HEK293 (cell line): Measurements from ENCODE around the gene ANGPTL2.
A peak's percentile ranks its signal among the peaks of the same experiment; 100 is the strongest.

Source experiments
- BCL11B ChIP-seq: fragments of 450-650 bp; formaldehyde crosslinking; IDR thresholded peaks from 2 replicates; pipeline ENCODE4 v1.5.1; 2016; ENCODE audit warnings: low read depth, missing biosample characterization, missing genetic modification characterization
- GFI1B ChIP-seq: fragments of 450-650 bp; formaldehyde crosslinking; IDR thresholded peaks from 2 replicates; pipeline ENCODE4 v1.5.1; 2016; ENCODE audit warnings: missing biosample characterization, missing genetic modification characterization
- HIC1 ChIP-seq: fragments of 450-650 bp; formaldehyde crosslinking; IDR thresholded peaks from 2 replicates; pipeline ENCODE4 v1.5.1; 2016; ENCODE audit warnings: missing biosample characterization, missing genetic modification characterization
- HOXD13 ChIP-seq: sonication (generic); formaldehyde crosslinking; IDR thresholded peaks from 2 replicates; pipeline ENCODE4 v1.8.0; 2022; ENCODE audit warnings: missing genetic modification reagents, borderline replicate concordance
- IKZF3 ChIP-seq: fragments of 450-650 bp; IDR thresholded peaks from 2 replicates; pipeline ENCODE4 v1.5.0; 2018; ENCODE audit warnings: missing biosample characterization, mild to moderate bottlenecking, missing genetic modification characterization, moderate library complexity
- KLF8 ChIP-seq: fragments of 450-650 bp; formaldehyde crosslinking; IDR thresholded peaks from 2 replicates; pipeline ENCODE4 v1.5.1; 2016; ENCODE audit warnings: missing biosample characterization, missing genetic modification characterization
- KLF9 ChIP-seq: fragments of 450-650 bp; formaldehyde crosslinking; IDR thresholded peaks from 2 replicates; pipeline ENCODE4 v1.5.1; 2016; ENCODE audit warnings: missing biosample characterization, missing genetic modification characterization, low read depth
- TSHZ1 ChIP-seq: fragments of 450-650 bp; formaldehyde crosslinking; IDR thresholded peaks from 2 replicates; pipeline ENCODE4 v1.5.1; 2016; ENCODE audit warnings: missing biosample characterization, missing genetic modification characterization, borderline replicate concordance
- YY1 ChIP-seq: fragments of 450-650 bp; formaldehyde crosslinking; IDR thresholded peaks from 2 replicates; pipeline ENCODE4 v1.5.1; 2018; ENCODE audit warnings: missing biosample characterization, missing genetic modification characterization
- ZBTB1 ChIP-seq: fragments of 450-650 bp; formaldehyde crosslinking; IDR thresholded peaks from 2 replicates; pipeline ENCODE4 v1.5.1; 2016; ENCODE audit warnings: missing biosample characterization, missing genetic modification characterization
- ZBTB21 ChIP-seq: fragments of 450-650 bp; formaldehyde crosslinking; IDR thresholded peaks from 2 replicates; pipeline ENCODE4 v1.5.1; 2017; ENCODE audit warnings: missing biosample characterization, missing genetic modification characterization
- ZFP37 ChIP-seq: fragments of 450-650 bp; formaldehyde crosslinking; IDR thresholded peaks from 2 replicates; pipeline ENCODE4 v1.5.1; 2016; ENCODE audit warnings: missing biosample characterization, missing genetic modification characterization
- ZIC2 ChIP-seq: fragments of 450-650 bp; formaldehyde crosslinking; IDR thresholded peaks from 2 replicates; pipeline ENCODE4 v1.5.1; 2016; ENCODE audit warnings: missing biosample characterization, missing genetic modification characterization
- ZNF114 ChIP-seq: fragments of 450-650 bp; formaldehyde crosslinking; IDR thresholded peaks from 2 replicates; pipeline ENCODE4 v1.5.0; 2017; ENCODE audit warnings: missing biosample characterization, missing genetic modification characterization
- ZNF138 ChIP-seq: fragments of 450-650 bp; formaldehyde crosslinking; IDR thresholded peaks from 2 replicates; pipeline ENCODE4 v1.5.1; 2016; ENCODE audit warnings: missing biosample characterization, missing genetic modification characterization, borderline replicate concordance
- ZNF2 ChIP-seq: fragments of 450-650 bp; formaldehyde crosslinking; IDR thresholded peaks from 2 replicates; pipeline ENCODE4 v1.5.1; 2016; ENCODE audit warnings: missing biosample characterization, missing genetic modification characterization
- ZNF221 ChIP-seq: fragments of 450-650 bp; formaldehyde crosslinking; IDR thresholded peaks from 2 replicates; pipeline ENCODE4 v1.5.1; 2017; ENCODE audit warnings: missing biosample characterization, missing genetic modification characterization, borderline replicate concordance
- ZNF223 ChIP-seq: fragments of 450-650 bp; formaldehyde crosslinking; IDR thresholded peaks from 2 replicates; pipeline ENCODE4 v1.5.1; 2016; ENCODE audit warnings: missing biosample characterization, missing genetic modification characterization
- ZNF248 ChIP-seq: fragments of 450-650 bp; formaldehyde crosslinking; IDR thresholded peaks from 2 replicates; pipeline ENCODE4 v1.5.1; 2017; ENCODE audit warnings: missing biosample characterization, missing genetic modification characterization
- ZNF280C ChIP-seq: fragments of 450-650 bp; formaldehyde crosslinking; IDR thresholded peaks from 2 replicates; pipeline ENCODE4 v1.5.1; 2016; ENCODE audit warnings: missing biosample characterization, missing genetic modification characterization
- ZNF37A ChIP-seq: fragments of 450-650 bp; IDR thresholded peaks from 2 replicates; pipeline ENCODE4 v1.5.1; 2018; ENCODE audit warnings: missing biosample characterization, missing genetic modification characterization
- ZNF394 ChIP-seq: fragments of 450-650 bp; formaldehyde crosslinking; IDR thresholded peaks from 2 replicates; pipeline ENCODE4 v1.5.1; 2016; ENCODE audit warnings: missing biosample characterization, missing genetic modification characterization, mild to moderate bottlenecking, moderate library complexity, borderline replicate concordance
- ZNF600 ChIP-seq: fragments of 450-650 bp; formaldehyde crosslinking; IDR thresholded peaks from 2 replicates; pipeline ENCODE4 v1.5.1; 2016; ENCODE audit warnings: missing biosample characterization, missing genetic modification characterization
- ZNF658 ChIP-seq: fragments of 450-650 bp; formaldehyde crosslinking; IDR thresholded peaks from 2 replicates; pipeline ENCODE4; 2016; ENCODE audit warnings: missing biosample characterization, missing genetic modification characterization
- ZNF670 ChIP-seq: fragments of 450-650 bp; formaldehyde crosslinking; IDR thresholded peaks from 2 replicates; pipeline ENCODE4 v1.5.1; 2016; ENCODE audit warnings: missing biosample characterization, missing genetic modification characterization, low read depth
- ZNF777 ChIP-seq: fragments of 450-650 bp; formaldehyde crosslinking; IDR thresholded peaks from 2 replicates; pipeline ENCODE4 v1.5.1; 2017; ENCODE audit warnings: missing biosample characterization, missing genetic modification characterization, borderline replicate concordance
- ZNF843 ChIP-seq: fragments of 450-650 bp; formaldehyde crosslinking; IDR thresholded peaks from 2 replicates; pipeline ENCODE4 v1.5.1; 2016; ENCODE audit warnings: missing biosample characterization, missing genetic modification characterization
- ZSCAN18 ChIP-seq: fragments of 450-650 bp; formaldehyde crosslinking; IDR thresholded peaks from 2 replicates; pipeline ENCODE4 v1.5.1; 2016; ENCODE audit warnings: missing biosample characterization, missing genetic modification characterization
- ZSCAN4 ChIP-seq: fragments of 450-650 bp; formaldehyde crosslinking; IDR thresholded peaks from 2 replicates; pipeline ENCODE4 v1.5.1; 2017; ENCODE audit warnings: missing biosample characterization, missing genetic modification characterization

ANGPTL2 gene

GRCh38 chr9:127122176-127123063, at the start of gene ANGPTL2 (continued):
- TF ChIP-seq BCL11B (no peak), KLF9 (tag by site-specific recombination) (peak; percentile 55; the same call in 1 of the 2 replicates), YY1 (tag by site-specific recombination) (no peak), ZNF658 (no peak), IKZF3 (tag by site-specific recombination) (peak; percentile 11; the same call in 1 of the 2 replicates), ZNF114 (tag by site-specific recombination) (no peak), ZNF138 (tag by site-specific recombination) (no peak), ZNF843 (tag by site-specific recombination) (no peak), ZNF600 (tag by site-specific recombination) (peak; percentile 53; the same call in 1 of the 2 replicates), ZNF37A (tag by site-specific recombination) (no peak), KLF8 (tag by site-specific recombination) (no peak), ZIC2 (tag by site-specific recombination) (peak; percentile 98), ZNF248 (no peak), HIC1 (tag by site-specific recombination) (peak; percentile 59; the same call in 1 of the 2 replicates), ZNF2 (tag by site-specific recombination) (no peak), ZSCAN18 (tag by site-specific recombination) (no peak), HOXD13 (no peak), ZBTB21 (tag by site-specific recombination) (no peak), ZBTB1 (no peak), ZSCAN4 (tag by site-specific recombination) (no peak), ZNF777 (tag by site-specific recombination) (no peak), TSHZ1 (tag by site-specific recombination) (no peak), ZFP37 (tag by site-specific recombination) (no peak), ZNF223 (no peak), ZNF670 (tag by site-specific recombination) (no peak), GFI1B (tag by site-specific recombination) (no peak), ZNF221 (no peak), ZNF394 (tag by site-specific recombination) (no peak), ZNF280C (tag by site-specific recombination) (no peak)
